ENCODE results near the gene ZDHHC3.

DNA sequence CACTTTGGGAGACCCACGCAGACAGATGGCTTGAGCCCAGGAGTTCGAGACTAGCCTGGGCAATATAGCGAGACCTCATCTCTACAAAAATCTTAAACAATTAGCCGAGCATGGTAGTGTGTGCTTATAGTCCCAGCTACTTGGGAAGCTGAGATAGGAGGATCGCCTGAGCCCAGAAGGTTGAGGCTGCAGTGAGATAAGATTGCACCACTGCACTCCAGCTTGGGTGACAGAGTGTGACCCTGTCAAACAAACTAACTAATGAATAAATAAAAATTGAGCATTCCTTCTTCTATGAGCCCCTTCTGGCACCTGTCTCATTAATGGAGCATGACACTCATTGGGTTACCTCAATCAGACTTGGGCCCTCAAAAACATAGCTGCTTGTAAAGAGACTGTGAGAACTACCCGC is 7.5 kb downstream of the ZDHHC3 start:
- TF ChIP-seq, protein P1, sequence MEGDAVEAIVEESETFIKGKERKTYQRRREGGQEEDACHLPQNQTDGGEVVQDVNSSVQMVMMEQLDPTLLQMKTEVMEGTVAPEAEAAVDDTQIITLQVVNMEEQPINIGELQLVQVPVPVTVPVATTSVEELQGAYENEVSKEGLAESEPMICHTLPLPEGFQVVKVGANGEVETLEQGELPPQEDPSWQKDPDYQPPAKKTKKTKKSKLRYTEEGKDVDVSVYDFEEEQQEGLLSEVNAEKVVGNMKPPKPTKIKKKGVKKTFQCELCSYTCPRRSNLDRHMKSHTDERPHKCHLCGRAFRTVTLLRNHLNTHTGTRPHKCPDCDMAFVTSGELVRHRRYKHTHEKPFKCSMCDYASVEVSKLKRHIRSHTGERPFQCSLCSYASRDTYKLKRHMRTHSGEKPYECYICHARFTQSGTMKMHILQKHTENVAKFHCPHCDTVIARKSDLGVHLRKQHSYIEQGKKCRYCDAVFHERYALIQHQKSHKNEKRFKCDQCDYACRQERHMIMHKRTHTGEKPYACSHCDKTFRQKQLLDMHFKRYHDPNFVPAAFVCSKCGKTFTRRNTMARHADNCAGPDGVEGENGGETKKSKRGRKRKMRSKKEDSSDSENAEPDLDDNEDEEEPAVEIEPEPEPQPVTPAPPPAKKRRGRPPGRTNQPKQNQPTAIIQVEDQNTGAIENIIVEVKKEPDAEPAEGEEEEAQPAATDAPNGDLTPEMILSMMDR (conservative IDR thresholded peaks at IDR 0.05 in 1 of 2, IDR thresholded peaks at IDR 0.05 in 1 of 2; ENCODE audit: extremely low read depth in 1 of 2, insufficient read depth in 1 of 2, low read depth in 1 of 2, low read length in 2 of 2) = no peak
- TF ChIP-seq EZH2 (IDR thresholded peaks at IDR 0.05; ENCODE audit: borderline replicate concordance, low read length) = no peak
